HG03469 (cell line): Measurements from ENCODE around the gene SPATA31A3.
"Not testable (repeated sequence)": the region's sequence is repeated elsewhere in the genome, so short reads cannot be mapped to it uniquely, and the experiment has no call there.

Source experiments
- ATAC-seq: cut with Tn5 transposase; IDR thresholded peaks from one replicate; pipeline ENCODE4 v1.9.1; 2021; ENCODE audit warnings: mild to moderate bottlenecking, moderate library complexity, moderate number of reproducible peaks; ENCODE audit not compliant: unreplicated experiment

SPATA31A3 gene

DNA sequence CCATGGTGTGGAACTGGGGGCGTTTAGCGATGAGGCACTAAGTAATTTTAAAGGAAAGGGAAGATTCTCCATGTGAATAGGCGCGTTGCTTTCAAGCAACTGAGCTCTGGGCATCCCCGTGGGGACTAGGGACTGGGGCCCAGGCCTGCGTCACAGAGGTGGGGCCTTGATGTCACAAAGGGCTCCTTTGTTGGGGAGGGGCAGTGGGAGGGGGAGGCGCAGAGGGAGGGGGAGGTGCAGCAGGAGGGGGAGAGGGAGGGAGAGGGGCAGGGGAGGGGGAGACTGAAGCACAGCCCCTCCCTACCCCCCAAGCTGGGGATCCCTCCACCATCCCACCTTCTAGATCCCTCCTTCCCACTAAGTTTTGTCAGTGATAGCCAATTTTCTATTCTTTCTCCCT is at the start of gene SPATA31A3:
Gene SPATA31A3 (minus strand): TSS at position 101 of the 400 bp plus-strand sequence. CDS start 29 bp downstream, at position 72.
- not testable (repeated sequence) for ATAC-seq

DNA sequence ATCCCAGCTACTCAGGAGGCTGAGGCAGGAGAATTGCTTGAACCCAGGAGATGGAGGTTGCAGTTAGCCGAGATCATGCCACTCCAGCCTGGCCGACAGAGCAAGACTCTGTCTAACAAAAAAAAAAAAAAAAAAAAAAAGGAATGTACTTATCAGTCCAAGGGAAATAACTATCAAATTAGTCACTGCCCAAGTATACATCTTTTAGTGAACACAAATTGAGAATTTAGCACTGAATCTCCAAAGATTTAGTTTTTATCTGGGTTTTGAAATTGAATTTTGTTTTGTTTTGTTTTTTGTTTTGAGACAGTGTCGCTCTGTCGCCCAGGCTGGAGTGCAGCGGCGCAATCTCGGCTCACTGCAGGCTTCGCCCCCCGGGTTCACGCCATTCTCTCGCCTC is 39.8 kb downstream of the SPATA31A3 start:
- not testable (repeated sequence) for ATAC-seq

DNA sequence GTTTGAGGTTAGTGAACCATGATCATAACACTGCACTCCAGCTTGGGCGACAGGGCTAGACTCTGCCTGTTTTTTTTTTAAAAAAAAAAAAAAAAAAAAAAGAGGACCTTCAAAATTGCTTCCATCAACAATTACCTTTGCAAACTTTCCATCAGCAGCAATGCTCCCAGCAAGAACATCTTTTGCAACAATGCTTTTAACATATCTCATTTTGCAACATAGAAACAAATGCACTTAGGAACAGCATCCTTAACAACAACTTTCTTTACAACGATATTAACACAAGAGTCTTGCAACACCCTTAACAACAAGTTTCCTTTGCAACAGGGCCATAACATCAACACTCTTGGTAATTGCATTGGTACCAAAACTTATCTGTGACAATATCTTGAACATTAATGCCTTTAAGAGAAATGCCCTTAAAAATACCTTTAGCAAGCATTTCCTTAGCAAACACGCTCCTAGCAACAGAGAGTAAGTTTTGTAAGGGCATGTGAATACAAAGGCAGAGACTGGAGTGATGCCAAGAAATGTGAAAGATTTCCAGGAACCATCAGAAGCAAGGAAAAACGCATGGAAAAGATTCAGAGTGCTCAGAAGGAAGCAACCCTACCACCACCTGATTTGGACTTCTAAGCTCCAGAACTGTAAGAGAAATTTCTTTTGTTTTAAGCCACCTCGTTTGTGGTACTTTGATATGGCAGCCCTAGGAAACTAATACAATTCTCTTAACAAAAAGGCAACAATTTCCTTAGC is 49.8 kb downstream of the SPATA31A3 start:
- not testable (repeated sequence) for ATAC-seq

DNA sequence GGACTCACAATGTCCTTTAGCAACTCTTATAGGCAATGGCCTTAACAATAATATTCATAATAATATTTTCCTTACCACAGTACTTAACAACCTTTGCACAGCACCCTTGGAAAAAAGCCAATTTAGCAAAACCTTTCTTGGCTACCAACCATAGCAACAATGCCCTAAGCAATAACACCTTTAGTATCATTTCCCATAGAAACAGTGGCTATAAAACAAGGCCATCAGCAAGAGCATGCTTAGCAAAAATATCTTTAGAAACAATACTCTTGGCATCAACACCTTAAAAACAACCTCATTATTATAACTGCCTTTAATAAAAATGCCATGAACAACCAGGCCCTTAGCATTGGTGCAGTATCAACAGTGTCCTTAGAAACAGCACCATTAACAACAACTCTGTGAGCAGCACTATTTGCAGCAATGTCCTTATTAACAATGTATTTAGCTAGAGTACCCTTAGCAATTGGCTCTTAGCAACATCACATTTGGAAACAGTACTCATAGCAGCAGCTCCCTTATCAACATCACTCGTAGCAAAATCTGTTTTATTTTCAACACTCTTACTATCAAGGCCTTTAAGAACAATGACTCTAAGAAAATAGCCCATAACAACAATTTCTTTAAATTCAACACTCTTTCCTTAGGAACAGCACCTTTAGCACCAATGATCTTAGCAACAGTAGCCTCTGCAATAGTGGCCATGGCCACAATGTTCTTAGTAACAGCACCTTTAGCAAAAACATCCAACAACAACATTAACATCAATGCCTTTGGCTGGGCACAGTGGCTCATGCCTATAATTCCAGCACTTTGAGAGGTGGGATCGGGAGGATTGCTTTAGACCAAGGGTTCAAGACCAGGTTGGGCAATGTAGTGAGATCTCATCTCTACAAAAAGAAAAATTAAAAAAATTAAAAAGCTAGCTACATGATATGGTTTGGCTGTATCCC is 52.2 kb downstream of the SPATA31A3 start:
- not testable (repeated sequence) for ATAC-seq

DNA sequence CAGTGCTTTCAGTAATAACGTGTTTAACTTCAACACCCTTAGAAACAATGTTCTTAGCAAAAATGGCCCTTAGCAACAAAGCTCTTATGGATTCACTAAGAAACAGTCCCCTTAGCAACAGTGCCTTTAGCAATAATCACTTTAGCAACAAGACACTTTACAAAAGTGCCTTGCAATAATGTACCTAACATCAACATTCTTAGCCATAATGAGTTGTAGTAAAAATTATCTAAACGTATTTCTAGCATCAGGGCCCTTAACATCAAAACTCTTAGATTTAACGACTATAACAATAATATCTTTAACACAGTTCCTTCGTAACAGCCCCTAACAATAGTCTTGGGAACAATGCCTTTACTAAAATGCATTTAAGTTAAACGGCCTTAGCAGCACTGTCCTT is 54.0 kb downstream of the SPATA31A3 start:
- ATAC-seq, result not testable (repeated sequence)

DNA sequence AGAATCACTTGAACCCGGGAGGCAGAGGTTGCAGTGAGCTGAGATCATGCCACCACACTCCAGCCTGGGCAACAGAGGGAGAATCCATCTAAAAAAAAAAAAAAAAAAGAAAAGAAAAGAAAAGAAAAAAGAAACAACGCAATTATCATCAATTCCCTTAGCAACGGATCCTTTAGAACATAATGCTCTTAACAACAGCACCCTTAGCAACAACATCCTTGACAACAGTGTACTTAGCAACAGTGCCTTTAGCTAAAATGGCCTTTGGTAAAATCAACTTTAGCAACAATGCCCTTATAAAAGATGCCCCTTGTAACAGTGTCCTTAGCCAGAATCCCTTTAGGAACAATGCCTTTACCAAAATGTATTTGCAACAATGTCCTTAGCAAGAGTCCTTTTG is 54.7 kb downstream of the SPATA31A3 start:
- not testable (repeated sequence) for ATAC-seq
